CD4-positive, alpha-beta T cell treated with Interleukin-1 beta for 1 hour (primary cell): ENCODE results near the gene NXPH2.
"Not testable (repeated sequence)": the region's sequence is repeated elsewhere in the genome, so short reads cannot be mapped to it uniquely, and the experiment has no call there.

Source experiments
- DNase-seq, 2 donors: peaks; one replicate each; pipeline ENCODE4 v3.0.0-alpha.2; 2020 to 2022

The NXPH2 gene

DNA sequence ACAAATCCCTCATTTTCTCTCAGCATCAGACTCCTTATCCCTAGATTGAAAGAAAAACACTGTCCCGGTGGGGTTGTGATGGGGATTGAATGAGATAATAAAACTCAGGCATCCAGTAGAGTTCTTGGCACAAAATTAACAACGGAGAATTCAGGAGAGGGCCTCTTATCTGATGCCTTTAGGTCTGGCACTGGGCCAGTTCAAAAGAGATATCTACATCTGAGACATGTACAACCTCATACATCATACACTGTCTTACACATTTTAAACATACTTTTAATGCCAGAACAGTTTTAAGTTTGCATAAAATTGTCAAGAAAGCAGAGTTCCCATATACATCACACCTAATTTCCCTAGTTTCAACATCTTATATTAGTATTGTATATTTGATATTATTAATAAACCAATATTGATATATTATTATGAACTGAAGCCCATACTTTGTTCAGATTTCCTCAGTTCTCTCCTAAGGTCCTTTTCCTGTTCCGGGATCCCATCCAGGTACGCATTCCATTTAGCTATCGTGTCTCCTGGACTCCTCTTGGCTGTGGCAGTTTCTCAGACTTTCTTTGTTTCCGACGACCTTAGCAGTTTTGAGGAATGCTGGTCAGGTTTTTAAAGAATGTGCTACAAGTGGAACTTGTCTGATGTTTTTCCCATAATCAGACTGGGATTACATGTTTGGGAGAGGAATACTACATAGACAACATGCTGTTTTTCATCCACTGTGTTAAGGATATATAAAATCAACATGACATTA, 27.8 kb downstream of the NXPH2 start:
- no peak for DNase-seq

DNA sequence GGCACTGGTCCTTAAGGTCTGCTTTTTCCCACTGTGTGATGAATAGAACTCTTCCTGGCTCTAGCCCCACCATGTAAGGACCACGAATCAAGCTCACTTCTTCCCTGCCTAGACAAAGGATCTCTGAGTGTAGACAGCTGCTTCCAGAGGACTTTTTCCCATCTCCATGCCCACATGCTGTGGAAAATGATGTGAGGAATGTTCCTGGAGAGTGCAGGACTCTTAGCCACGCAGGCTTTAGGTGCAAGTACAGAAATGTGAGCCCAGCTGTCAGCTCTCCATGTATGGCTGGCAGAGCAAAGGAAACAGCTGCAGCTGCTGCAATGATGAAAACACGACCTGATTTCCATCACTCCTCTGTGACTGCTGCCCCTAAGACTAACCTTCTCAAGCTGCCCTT, 35.5 kb downstream of the NXPH2 start:
- DNase-seq = no peak

DNA sequence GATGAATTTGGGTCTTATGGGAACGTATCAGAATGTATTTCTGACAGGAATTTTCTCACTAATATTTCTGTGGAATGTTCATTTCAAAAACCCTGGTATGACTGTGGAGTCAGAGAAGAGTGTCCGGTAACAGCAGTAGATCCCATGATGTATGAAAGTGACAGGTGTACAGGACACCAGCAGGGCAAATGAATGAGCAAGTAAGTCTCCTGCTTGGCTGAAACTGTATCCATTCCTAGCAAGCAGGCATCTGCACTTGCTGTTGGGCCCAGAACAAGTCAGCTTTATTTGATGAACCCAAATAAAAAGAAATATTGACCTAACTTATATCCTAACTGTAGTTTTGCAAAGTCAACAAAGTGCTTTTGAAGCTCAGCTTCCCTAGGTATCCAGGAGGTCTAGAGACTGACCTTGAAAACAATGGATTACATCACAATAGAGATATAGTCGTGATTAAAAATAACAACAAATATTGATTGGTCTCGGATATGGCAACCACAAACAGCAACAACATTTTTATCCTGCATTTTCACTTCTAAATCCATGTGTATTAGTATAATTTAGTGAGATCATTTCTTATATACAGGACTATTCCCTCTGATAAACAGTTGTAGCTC, 37.6 kb downstream of the NXPH2 start:
- no peak for DNase-seq

DNA sequence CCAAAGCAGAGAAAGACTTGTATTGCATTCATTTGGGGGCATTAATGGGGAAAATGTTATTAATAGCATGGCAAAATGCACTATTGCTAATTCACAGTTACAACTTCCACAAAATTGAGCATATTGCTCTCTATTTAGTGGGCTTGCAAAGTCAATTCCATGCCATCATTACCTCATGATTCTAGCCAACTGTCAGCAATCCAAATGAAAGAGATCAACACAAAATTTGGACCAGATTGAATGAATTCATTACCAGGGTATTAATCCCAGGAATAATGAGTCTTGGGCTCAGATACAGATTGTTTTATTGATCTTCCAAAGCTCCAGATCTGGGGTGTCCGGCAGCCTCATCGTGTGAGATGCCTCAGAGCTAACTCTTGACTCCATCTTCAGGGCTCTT, 38.3 kb downstream of the NXPH2 start:
- no peak for DNase-seq

DNA sequence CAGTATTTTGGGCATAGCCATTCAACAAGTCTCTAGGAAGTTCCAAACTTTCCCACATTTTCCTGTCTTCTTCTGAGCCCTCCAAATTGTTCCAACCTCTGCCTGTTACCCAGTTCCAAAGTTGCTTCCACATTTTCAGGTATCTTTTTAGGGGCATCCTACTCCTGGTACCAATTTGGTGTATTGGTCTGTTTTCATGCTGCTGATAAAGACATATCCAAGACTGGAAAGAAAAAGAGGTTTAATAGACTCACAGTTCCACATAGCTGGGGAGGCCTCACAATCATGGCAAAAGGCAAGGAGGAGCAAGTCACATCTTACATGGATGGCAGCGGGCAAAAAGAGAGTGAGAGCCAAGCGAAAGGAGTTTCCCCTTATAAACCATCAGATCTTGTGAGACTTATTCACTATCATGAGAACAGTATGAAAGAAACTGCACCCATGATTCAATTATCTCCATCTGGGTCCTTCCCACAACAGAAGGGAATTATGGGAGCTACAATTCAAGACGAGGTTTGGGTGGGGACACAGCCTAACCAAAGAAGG, 43.1 kb downstream of the NXPH2 start:
- not testable (repeated sequence) for DNase-seq

DNA sequence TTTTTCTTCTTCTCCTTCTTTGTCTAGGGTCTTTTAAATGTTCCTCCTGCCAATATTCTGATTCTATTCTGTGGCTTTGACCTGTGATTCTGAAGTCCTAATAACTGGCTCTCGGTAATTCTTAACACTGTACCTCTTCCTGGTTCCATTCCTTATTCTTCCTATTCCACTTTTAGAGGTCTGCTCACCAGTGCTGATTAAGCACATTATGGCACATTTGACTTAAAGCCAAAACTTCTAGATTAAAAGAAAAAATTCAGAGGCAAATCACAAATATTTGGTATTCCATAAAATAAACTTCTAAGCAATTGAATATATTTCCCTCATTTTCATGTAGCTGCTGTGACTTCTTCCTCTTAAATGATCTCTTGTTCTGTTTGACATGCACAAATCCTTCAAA, 47.5 kb downstream of the NXPH2 start:
- DNase-seq = no peak

DNA sequence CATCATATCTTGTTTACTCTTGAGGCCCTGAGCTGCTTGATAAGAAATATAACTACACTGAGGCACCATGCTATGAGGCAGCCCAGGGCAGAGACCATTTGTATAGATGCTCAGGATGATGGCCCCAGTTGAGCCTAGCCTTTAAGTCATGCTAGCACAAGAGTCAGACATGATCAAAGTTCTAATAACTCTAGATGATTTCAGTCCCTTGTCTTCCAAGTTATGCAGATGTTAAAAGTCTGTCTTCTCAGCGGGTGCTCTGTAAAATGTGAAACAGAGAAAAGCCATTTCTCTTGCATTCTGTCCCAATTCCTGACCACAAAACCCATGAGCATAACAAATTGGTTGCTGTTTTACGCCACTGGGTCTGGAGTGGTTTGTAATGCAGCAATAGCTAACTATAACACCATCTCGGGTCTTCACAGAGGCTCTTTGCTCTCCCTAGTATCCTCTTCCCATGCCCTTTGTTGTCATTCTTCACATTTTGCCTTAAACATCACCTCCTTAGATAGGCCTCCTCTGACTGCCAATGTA, 49.6 kb downstream of the NXPH2 start:
- no peak for DNase-seq

DNA sequence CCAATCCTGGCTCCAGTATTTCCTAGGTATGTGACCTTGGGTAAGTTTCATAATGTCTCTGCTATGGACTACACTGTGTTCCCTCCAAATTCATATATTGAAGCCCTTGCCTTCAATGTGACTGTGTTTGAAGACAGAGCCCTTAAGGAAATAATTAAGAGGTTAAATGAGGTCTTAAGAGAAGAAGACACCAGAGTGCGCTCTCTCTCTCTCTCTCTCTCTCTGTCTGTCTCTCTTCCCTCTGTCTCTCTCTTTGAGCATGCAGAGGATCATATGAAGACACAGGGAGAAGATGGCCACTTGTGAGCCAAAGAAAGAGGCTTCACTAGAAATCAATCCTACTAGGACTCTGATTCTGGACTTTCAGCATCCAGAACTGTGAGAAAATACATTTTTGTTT, 52.2 kb downstream of the NXPH2 start:
- DNase-seq = no peak

DNA sequence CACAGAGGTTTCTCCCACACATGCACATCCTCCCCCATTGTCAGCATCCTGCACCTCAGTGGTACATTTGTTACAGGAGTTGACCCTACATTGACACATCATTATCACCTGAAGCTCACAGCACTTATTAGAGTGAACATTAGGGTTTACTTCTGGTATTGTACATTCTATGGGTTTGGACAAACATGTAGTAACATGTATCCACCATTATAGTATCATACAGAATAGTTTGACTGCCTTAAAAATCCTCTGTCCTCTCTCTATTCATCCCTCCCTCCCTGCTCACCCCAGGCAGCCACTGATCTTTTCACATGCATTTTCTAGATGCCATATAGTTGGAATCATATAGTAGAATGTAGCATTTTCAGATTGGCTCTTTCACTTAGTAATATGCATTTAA, 53.5 kb downstream of the NXPH2 start:
- DNase-seq = no peak

DNA sequence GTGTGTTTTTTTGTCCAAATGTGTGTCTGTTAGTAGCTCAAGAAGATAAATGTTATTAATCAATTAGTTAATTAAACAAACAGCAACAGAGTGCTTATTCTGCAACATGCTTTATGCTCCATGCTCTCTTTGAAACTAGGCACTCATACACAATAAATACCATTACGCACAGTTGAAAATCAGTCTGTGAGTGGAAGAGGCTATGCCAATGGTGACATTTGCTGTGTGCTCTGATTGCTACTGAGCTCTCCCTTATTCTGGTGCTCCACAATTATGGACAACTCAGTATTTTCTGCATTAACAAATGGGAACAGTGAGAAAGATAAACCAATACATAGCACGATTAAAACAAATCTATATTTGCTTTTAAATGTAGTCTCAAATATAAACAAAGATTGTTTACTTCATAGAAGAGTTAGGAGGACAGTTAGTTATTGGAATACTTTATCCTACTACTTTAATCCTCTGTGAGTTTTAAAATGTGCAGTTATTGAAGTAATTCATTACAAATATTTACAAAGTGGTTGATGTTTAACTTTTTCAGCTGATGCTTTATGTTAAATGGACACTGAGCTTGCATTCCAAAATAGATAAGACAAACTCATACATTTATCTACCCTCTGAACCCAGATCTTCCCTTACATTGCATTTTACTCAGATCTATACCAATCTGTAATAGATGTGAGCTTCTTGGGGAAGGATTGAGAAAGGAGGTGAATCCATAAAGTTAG, 55.3 kb downstream of the NXPH2 start:
- no peak for DNase-seq

DNA sequence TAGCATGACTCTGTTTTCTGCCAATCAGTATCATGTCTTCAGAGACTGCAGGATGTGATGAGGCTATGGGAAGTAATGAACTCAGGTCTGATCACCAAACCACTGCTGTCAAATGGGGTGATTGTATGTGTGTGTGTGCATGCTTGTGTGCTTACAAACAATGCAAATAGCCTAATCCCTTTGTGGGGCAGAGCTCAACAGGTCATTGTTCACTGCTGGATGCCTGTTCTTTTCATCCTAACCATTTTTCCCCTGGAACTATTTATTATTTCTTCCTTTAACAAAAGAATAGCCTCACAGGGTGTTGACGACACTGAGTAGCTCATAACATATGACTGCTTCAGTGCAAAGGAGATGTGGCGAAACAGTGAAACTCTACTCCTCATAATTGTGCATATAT, 55.9 kb downstream of the NXPH2 start:
- DNase-seq = no peak

DNA sequence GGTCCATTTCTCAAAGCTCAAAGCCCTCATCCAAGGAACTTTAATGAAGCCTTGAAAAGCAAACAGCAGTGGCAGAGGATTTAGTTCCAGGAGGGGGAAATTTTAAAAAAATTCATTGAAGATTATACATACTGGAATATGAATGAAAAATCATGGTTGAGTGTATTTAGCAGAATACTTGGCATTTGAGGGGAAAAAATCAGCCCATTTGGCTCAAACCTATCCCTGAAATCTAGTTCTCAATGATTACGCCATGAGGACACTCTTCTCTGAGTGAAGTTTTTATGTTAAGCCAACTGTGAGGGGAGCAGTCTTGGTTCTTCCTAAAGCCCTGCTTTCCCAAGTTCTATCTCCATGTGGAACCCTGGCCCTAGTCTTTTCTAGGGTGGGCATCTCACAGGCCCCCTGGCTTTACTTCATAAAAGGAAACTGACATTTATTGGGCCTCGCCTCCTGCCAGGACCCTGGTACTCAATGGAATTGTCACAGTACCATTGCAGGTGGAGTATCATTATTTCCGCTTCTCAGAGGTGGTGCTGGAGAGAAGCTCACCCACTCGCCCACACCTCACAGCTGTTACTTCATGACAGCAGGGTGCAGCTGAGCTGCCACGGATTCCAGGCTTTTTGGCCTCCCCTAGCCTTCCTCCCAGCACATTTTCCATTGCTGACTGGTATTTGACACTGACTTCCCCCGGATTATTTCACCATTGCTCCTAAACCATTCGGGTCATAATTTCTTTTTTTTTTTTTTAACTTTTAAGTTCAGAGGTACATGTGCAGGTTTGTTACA, 56.8 kb downstream of the NXPH2 start:
- DNase-seq = no peak

DNA sequence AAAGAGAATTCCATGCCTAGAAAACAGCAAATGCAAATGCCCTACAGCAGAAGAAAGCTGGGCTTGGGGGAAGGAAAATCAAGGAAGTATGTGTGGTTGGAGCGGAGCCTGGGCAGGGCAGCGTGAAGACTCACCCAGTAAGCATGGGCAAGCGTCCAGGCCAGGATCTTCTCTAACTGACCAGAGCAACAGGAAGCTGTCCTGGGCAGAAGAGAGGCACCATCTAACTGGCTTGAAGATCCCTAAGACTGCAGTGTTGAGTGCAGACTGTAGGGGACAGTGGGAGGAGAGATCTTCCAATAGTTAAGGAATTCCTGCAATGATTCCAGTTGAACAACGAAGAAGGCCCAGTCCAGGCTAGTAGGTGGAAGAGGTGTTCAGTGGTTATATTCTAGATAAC, 57.9 kb downstream of the NXPH2 start:
- no peak for DNase-seq

DNA sequence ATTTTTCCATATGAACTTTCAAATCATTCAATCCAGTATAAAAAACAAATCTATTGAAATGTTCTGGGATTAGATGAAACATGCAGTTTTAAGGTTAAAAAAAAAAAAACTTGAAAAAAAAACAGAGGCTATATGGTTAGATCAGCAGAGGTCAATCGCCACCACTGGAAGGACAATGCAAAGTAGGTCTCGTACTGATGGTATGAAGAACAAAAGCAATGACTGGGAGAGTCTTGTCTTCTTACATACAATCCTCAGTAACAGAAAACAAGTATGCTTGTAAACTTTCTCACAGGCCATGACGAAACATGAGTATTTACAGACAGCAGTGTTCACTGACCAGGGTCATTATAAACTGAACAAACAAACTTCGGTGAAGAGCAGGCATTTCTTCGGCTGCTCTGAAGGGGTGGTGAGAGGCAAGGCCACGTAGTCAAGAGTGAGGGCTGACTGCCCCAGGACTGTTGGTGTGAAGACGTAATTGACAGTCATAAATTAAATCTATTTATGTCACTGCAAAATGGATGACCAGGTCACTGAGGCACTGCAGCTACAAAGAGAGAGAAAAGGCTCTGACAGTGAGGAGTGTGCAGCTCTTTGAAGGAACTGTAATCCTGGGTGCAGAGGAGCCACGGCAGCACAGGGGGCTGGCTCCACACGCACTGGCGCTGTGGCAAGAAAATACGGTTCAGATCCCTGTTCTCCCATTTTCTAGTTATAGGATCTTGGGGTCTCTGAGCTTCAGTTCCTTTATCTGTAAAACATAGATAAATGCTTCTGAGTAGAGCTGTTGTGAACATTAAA, 60.0 kb downstream of the NXPH2 start:
- no peak for DNase-seq

DNA sequence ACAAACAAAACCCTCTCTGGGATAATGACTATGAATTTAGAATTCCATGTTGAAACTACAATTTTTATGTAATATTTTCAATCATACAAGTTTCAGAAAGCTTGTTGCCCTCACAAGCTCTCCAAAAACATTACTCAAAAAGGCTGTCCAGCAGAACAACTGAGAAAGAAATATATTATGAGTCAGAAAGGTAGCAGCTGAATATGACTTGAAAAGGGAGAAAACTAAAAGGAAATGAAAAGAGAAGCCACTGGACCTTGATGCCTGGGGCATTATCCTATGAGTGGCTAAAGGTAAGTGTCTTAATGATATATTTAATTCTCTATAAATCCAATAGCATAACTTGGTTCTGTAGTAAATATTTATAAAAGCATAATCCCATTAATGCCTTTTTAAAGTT, 61.8 kb downstream of the NXPH2 start:
- DNase-seq = no peak

DNA sequence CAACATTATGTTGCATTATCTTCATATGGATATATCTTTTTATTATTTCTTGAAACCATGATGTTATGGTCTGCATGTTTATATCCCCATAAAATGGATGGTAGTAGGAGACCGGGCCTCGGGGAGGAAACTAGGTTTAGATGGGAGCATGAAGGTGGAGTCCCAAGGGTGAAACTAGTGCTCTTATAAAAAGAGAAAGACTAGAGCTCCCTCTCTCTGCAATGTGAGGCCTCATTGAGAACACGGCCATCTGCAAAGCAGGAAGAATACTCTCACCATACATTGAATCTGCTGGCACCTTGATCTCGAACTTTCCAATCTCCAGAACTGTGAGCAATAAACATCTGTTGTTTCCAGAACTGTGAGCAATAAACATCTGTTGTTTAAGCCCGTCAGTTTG, 64.0 kb downstream of the NXPH2 start:
- no peak for DNase-seq

DNA sequence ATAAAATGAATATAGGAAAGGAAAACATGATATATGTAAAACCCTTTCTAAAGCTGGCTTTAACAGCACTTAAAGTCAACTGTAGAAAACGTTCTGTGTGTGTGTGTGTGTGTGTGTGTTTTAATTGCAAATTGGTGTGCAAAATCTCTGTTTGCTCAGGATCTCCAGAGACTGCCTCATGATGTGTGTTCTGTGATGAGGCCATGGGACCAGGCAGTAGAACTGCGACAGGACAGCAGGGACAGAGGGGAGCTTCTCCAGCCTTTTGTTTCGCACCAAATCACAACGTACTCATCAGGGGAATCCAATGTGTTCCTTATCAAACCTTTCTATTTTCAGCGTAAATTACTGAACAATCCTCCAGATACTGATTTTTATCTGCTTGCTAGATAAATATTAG, 66.7 kb downstream of the NXPH2 start:
- no peak for DNase-seq

DNA sequence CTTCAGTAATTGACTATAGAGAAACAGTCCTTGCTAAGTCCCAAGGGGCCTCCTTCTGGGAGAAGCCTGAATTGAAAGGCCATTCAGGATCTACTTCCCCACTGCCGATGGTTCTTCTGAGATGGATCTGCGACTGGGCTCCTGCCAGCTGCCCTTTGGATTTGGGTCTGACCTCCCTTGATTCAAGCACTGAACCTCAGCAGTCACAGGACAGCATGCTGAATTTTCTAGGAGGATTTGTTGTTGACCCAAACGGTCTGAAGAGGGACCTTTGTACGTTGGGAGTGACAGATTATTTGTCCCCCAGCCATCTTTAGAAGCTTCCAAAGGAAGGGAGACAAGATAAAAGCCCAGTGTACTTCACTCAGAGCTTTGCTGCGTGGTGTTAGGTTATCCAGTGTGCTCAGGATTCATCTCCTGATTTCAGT, 67.1 kb downstream of the NXPH2 start:
- DNase-seq = no peak

DNA sequence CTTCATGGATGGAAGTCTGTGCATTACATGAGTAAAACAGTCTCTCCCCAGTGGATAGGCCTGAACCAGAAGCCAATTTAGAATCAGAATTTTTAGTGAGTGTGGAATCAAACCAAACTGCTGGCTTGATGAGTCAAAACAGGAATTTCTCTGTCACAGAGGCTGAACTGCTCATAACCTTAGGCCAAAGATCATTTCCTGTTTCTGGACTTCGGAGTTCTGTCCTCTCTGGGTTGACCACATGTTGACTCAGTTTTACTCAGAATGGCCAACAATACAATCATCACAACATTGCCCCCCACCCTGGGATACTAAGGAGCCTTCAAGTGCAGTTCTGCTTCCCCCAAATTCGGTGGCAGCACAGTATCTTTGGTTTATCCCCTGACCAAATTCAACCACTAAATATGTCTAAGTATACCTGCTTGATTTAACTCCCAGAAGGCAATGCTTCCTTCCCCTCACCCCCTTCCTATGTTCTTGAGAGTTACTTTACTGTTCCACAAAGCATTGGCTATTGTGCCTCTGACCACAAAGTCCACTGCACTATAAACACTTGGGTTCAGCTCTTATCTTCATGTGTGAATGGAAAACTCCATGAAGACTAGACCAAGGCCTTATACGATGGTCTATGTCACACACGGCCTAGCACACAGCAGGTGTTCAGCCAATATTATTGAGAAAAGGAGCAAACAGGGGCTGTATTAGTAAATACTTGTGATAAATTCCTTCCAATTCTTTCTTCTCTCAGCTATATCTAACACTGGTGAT, 67.8 kb downstream of the NXPH2 start:
- DNase-seq = no peak

DNA sequence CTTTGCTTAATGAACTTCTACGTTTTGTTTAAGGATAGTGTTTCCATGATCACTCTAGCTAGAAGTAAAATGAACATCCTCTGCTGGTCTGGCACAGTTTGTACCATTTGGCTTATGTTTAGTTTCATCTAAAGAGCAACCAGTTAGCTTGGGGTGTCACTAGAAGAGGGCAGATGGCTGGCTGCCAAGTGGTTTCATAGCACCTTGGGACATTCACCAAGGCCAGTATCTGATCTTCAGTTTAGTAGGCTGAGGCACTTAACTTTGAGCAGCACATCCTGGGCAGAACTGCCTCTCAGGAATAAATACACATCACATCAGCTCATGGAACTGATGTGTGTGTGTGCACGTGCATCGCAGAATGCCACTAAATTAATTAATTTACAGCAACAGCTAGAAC, 68.4 kb downstream of the NXPH2 start:
- DNase-seq = no peak

DNA sequence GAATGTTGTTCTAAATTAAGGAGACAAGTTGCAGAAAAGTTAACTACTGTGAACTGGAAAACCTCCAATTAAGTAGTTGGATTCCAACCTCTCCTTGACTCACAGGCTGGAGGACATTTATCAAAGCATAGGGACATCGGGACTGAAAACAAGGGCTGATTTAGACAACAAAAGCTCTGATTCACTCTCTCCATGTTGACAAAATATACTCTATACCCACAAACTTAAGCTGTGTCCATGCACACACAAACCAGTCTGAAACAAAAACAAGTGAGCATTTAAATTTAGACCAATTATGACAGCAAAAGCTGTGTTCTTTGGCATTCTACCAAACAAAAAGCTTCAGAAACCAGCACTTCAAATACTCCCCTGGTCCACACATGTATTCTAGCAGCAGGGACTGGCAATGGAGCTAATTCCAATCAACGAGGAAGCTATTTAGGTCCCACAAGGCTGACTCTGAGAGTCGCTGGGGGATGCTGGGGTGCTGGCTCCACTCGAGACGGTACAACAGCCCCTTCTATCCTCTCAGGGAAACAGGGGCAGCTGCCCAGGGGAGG, 71.4 kb downstream of the NXPH2 start:
- no peak for DNase-seq
